Measurements from ENCODE around the gene DUSP6. TPM values are rescaled to one million over a fixed set of nuclear protein-coding genes. Genes with fewer than 3 reads are reported as not detected.

Gene DUSP6
- total RNA-seq, 1 donor from 2014 or later: 108 TPM

DNA sequence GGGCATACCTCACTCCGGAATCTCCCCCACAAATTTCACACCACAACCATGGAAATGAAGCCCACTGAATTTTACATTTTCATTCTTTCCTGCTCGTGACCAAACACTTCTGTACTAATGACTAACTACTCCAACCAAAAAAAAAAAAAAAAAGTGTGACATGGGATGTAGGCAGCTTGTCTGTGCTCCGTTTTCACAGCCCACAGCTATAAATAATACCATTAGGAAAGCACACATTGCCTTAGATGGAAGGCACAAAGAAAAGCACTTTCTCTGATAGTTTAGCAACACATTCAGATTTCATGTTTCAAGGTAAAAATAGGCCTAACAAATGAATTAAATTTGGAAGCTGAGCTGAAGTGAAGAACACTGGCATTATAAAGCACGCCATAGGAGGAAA is 42.5 kb downstream of the DUSP6 start:
- Mint-ChIP-seq H3K4me1 (ENCODE audit: low read depth) (peaks cover 53% of the 10 kb centered on the region), H3K9me3 (no peaks in the 10 kb centered on the region), H3K27me3 (ENCODE audit: insufficient read depth) (peaks cover 1% of the 10 kb centered on the region), H3K36me3 (ENCODE audit: low read depth) (peaks cover 3% of the 10 kb centered on the region), H3K27ac (no peak overlapping the region), H3K4me3 (no peak overlapping the region)
- DNase-seq (ENCODE audit: low spot score): no peak
- intact Hi-C loops (cut with micrococcal nuclease): loop anchor here (5.0 kb wide), 1 partner anchor 37 kb away; no protein-coding TSS in a partner anchor

GRCh38 chr12:89309440-89309802 is 42.9 kb downstream of the DUSP6 start:
- peaks cover 1% of the 10 kb centered on the region for H3K27me3 Mint-ChIP-seq (ENCODE audit: insufficient read depth)
- no peak for DNase-seq (ENCODE audit: low spot score)
- peaks cover 3% of the 10 kb centered on the region for H3K36me3 Mint-ChIP-seq (ENCODE audit: low read depth)
- peaks cover 51% of the 10 kb centered on the region for H3K4me1 Mint-ChIP-seq (ENCODE audit: low read depth)
- intact Hi-C loops (cut with micrococcal nuclease): loop anchor here (5.0 kb wide), 1 partner anchor 38 kb away; no protein-coding TSS in a partner anchor
- H3K9me3 Mint-ChIP-seq: no peaks in the 10 kb centered on the region
- H3K4me3 Mint-ChIP-seq: no peak overlapping the region
- no peak overlapping the region for H3K27ac Mint-ChIP-seq

DNA sequence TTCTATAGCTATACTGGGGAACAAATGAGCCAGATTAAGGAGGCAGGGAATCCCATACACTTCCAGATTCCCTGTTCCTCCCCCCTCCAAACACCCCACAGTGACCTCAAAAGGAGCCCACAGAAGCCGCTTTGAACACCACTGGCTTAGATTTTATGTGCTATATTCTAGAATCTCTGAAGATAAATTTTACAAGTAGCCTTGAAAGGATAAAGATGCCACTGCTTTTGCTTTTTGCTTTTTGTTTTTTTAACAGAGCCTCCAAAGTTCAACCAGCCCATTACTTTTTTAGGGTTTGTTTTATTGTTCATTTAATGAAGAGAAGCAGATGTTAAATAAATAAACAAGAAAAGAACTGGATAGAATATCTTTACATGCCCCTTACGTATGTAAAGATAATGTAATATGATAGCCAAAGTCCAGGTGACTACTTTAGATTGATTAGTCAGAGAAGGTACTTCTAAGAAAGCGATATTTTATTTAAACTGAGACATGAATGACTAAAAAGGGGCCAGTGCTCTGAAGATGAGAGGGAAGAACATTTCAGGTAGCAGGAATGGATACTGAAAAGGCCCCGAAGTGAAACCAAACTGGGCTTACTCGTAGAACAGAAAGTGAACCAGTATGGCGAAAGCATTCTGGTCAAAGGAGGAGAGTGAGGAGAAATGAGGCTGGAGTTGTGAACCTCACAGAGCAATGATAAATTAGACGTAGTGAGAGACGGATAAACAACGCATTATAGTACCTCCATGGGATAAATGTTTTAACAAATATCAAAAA is 44.6 kb downstream of the DUSP6 start:
- intact Hi-C loops (cut with micrococcal nuclease): loop anchor here (5.0 kb wide), 1 partner anchor 40 kb away; no protein-coding TSS in a partner anchor
- Mint-ChIP-seq H3K27ac (no peak overlapping the region), H3K36me3 (ENCODE audit: low read depth) (peaks cover 3% of the 10 kb centered on the region), H3K4me1 (ENCODE audit: low read depth) (peaks cover 43% of the 10 kb centered on the region), H3K9me3 (no peaks in the 10 kb centered on the region), H3K4me3 (no peak overlapping the region), H3K27me3 (ENCODE audit: insufficient read depth) (peaks cover 1% of the 10 kb centered on the region)
- no peak for DNase-seq (ENCODE audit: low spot score)

GRCh38 chr12:89306827-89307473 is 45.4 kb downstream of the DUSP6 start:
- Mint-ChIP-seq H3K4me3 (no peak overlapping the region), H3K27me3 (ENCODE audit: insufficient read depth) (peaks cover 1% of the 10 kb centered on the region), H3K27ac (no peak overlapping the region), H3K36me3 (ENCODE audit: low read depth) (peaks cover 3% of the 10 kb centered on the region), H3K4me1 (ENCODE audit: low read depth) (peaks cover 43% of the 10 kb centered on the region), H3K9me3 (no peaks in the 10 kb centered on the region)
- DNase-seq (ENCODE audit: low spot score): no peak
- intact Hi-C loops (cut with micrococcal nuclease): loop anchor here (5.0 kb wide), 1 partner anchor 40 kb away; no protein-coding TSS in a partner anchor

GRCh38 chr12:89305373-89305772 is 46.9 kb downstream of the DUSP6 start:
- intact Hi-C loops (cut with micrococcal nuclease): loop anchor here (5.0 kb wide), 1 partner anchor 42 kb away; no protein-coding TSS in a partner anchor
- no peaks in the 10 kb centered on the region for H3K9me3 Mint-ChIP-seq
- no peak overlapping the region for H3K27ac Mint-ChIP-seq
- peaks cover 1% of the 10 kb centered on the region for H3K27me3 Mint-ChIP-seq (ENCODE audit: insufficient read depth)
- peaks cover 42% of the 10 kb centered on the region for H3K4me1 Mint-ChIP-seq (ENCODE audit: low read depth)
- no peak for DNase-seq (ENCODE audit: low spot score)
- no peak overlapping the region for H3K4me3 Mint-ChIP-seq
- peaks cover 3% of the 10 kb centered on the region for H3K36me3 Mint-ChIP-seq (ENCODE audit: low read depth)

DNA sequence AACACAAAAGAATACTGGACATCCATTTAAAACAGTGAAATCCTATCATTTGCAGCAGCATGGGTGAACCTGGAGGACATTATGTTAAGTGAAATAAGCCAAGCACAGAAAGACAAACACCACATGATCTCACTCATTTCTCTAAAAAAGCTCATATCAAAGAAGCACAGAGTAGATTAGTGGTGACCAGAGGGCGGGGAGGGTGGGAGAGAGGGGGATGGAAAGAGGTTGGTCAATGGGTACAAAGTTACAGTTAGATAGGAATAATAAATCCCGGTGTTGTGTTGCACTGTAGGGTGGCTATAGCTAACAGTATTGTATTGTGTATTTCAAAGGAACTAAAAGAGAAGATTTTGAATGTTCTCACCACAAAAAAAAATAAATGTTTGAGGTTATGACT is 52.4 kb downstream of the DUSP6 start:
- no peak overlapping the region for H3K27ac Mint-ChIP-seq
- H3K4me1 Mint-ChIP-seq (ENCODE audit: low read depth): no peaks in the 10 kb centered on the region
- no peaks in the 10 kb centered on the region for H3K9me3 Mint-ChIP-seq
- no peaks in the 10 kb centered on the region for H3K36me3 Mint-ChIP-seq (ENCODE audit: low read depth)
- DNase-seq (ENCODE audit: low spot score): no peak
- no peak overlapping the region for H3K4me3 Mint-ChIP-seq
- H3K27me3 Mint-ChIP-seq (ENCODE audit: insufficient read depth): peaks cover 8% of the 10 kb centered on the region
- intact Hi-C loops (cut with micrococcal nuclease): no loop called here

DNA sequence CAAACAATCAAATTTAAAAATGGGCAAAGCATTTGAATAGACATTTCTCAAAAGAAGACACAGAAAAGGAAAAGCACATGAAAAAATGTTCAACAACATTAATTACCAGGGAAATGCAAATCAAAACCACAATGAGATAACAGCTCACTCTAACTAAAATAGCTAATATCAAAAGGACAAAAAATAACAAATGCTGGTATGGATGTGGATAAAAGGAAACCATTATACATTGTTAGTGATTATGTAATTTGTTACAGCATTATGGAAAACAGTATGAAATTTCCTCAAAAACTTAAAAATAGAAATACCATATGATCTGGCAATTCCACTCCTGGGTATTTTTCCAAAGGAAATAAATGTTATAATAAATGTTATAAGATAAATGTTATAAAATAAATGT is 52.9 kb downstream of the DUSP6 start:
- H3K36me3 Mint-ChIP-seq (ENCODE audit: low read depth): no peaks in the 10 kb centered on the region
- no peak overlapping the region for H3K27ac Mint-ChIP-seq
- H3K9me3 Mint-ChIP-seq: no peaks in the 10 kb centered on the region
- intact Hi-C loops (cut with micrococcal nuclease): no loop called here
- DNase-seq (ENCODE audit: low spot score): no peak
- peaks cover 8% of the 10 kb centered on the region for H3K27me3 Mint-ChIP-seq (ENCODE audit: insufficient read depth)
- H3K4me1 Mint-ChIP-seq (ENCODE audit: low read depth): no peaks in the 10 kb centered on the region
- H3K4me3 Mint-ChIP-seq: no peak overlapping the region

Other genes with a start within 250 kb of the DUSP6 start
- gene GALNT4, start 172.3 kb upstream of the DUSP6 start, total RNA-seq: 8.7 TPM in 2 replicates
- 22.0 and 22.6 TPM in 2 replicates for gene POC1B, start 173.5 kb upstream of the DUSP6 start, total RNA-seq